ENCODE results near the gene FYN.
A peak's percentile ranks its signal among the peaks of the same experiment; 100 is the strongest.

FYN gene

DNA sequence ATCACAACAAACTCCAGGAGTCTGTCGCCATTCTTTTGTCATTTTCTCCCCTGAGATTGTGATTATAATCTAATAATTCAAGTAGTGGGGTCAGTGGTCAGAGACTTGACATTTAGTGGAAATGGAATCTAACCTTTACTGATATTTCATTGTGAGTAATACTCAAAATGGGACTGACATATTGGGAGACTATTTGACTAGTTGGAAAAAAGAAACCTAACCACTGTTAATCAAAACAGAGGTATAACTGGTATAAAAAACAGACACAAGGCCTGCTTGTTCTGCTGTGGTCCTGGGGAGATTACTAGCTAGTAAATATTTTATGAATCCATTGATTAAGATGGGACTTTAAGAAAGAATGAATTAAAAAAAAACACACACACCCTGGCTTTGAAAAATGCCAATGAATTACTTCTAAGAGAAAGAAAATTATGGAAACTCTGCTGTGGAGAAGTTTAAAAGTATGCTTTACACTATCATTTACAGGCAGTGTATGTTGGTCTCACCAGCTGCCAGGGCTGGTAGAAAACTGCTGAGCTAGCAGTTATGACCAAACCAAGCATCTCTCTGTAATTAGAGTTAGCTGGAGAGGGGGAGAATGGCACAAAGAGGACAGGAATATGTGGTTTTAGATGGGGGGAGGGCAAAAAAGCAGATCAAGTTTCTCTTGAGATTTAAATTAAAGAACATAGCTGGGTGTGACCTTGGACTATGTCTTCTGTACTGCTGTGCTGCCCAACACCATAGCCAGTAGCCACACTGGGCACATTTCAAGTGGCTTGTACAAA lies 103.7 kb downstream of the FYN start:
- no peak for DNase-seq (ENCODE audit: low spot score)

DNA sequence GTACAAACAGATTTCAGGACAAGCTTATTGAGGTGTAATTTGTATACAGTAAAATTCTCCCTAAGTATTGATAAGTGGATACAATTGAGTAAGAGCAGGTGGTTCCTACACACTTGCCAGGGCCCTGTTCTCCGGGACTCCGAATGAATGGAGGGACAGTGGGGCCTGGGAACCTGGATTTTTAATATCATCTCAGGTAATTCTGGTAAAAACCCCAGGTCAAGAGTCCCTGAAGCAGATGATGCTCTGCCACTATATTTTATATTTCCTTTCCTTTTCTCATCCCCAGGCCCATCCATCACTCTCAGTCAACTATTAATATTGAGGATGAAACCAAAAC lies 104.9 kb downstream of the FYN start:
- DNase-seq (ENCODE audit: low spot score) = no peak

DNA sequence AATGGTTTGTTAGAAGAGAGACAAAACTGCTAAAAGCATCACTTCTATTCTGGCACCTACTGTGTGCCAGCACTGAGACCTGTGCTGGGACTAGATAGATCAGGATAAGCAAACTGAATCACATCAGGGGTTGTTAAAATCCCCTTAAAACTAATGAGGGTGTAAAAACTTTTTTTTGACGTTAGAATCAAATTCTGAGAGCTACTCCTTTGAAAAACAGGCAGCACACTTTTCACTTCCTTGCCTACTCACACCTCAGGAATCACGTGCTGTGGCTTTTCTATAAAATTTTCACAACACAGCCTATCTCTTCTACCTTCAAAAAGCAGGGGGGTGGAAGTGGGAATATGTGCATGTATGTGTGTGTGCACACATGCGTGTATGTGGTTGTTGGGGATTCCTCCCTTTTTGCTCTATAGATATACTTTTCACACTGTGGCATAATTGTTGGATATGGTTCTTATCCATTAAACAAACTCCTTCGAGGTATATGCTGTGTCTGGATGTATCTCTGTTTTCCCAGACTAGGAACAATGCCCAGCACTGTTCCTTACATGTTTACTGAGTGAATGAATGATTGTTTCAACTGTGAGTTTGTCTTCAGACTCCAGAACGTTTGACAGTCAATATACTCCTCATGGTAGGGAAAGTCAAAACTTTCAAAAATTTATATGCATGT lies 105.4 kb downstream of the FYN start:
- DNase-seq (ENCODE audit: low spot score) = no peak

DNA sequence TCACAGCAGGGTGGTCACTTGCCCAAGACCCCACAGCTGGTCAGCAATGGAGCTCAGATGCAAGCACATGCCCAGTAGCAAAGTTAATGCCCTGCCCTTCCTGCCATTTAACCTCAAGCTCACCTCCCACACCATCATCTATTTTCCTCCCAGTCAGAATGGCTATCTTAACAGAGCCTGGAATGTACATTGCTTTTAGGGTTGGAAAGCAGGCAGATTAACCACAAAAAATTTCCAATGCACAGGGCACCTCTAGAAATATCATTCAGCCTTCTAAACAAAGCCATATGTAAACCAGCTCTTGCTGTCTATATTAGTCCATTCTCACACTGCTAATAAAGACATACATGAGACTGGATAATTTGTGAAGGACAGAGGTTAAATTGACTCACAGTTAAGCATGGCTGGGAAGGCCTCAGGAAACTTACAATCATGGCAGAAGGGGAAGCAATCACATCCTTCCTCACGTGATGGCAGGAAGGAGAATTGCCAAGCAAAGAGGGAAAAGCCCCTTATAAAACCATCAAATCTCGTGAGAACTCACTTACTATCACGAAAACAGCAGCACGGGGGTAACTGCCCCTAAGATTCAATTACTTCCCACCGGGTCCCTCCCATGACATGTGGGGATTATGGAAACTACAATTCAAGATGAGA lies 106.9 kb downstream of the FYN start:
- DNase-seq (ENCODE audit: low spot score) = no peak

DNA sequence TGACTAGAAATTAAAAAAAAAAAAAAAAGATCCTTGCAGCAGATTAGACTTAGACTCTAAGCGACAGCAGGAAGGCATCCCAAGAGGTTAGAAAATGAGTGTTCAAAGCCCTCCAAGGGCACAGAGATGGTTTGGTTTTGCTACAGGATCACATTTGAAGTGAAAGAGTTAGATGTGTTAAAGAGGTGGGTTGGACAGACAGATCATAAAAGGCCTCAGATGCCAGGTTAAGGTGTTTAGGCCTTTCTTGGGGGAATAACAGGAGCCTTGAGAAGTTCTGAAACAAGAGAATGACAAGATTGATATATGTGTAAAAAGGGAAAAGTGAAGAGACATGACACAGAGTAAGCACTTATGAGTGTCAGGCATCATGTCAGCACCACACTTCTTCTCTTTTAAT lies 107.5 kb downstream of the FYN start:
- no peak for DNase-seq (ENCODE audit: low spot score)

DNA sequence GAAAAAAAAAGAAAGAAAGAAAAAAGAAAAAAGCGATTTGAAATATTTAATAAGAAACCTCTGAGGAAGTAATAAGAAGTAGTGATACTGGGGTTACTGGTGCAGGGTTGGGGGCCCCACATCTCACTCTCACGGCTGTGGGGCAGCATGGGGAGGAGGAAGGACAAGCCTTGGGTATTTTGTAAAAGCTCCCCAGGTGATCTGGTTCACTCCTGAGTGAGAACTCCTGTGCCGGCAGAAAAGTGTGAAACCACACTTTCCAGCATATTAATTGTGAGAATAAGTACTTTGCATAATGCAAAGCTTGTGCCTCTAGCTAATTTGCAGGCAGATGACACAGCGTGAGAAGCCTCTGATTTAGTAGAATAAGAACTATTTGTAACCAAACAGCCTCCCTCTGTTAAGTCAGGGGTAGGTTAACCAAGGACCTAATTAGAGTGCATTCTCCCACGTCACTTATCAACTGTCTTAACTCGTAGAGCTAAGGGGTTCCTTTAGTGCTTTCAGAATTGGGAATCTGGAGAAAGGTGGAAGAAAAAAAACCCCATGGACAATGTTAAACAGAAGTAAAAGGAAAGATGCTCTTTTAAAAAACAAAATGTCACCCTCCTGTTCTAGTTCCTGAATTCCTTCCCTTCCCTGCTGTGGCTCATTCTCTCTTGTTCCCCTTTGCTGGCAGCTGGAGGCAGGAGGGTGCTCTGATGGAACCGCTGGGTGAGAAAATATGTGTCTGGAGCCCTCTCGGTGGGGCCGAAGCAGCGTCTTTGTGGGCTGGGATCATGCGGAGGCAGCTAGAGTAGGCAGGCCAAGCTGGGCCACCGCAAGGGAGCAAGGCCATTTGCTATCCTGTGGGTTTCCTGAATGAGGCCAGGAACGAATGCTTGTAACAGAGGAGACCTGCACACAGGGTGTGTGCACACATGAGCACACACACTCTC lies 108.7 kb downstream of the FYN start:
- no peak for DNase-seq (ENCODE audit: low spot score)

DNA sequence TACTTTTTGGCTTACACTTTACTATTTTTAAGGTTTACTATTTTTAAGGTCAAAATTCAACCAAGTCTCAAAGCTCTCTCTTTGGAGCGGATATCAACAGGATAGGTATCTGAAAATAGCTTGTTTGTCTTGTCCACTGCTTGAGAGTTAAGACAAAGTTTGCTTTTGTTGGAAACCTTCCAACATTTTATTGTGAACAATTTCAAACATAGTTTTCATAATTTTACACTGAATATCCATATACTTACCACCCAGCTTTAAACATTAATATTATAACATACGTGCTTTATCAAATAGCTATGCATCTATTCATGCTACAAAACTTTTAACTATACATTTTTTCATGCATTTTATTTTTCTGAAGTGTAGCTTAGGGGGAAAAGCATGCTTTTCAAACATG lies 109.9 kb downstream of the FYN start:
- DNase-seq (ENCODE audit: low spot score) = no peak

DNA sequence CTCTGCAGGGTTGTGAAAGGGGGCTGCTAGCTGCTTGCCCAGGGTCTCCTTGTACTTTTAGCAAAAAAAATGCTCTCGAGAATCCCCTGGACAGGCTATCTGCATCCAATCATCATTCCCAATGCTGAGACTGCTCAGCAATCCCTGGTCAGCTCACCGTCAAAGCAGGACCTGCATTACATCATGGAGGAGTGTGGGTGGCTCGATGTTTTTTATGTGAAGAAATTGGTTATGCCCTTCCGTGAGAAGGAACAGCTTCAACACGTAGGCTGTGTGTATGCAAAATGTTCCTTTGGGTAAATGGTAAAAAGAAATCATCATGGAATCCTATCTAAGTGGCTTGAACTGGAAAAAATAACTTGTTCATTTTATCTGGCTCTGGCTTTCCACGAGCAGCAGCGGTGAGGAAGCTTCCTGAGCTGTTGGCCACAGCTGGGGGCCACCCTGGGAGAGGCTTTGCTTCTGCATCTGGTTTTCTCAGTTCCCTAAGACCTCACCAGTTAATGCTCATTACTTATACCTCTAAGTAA lies 111.4 kb downstream of the FYN start:
- no peak for DNase-seq (ENCODE audit: low spot score)

DNA sequence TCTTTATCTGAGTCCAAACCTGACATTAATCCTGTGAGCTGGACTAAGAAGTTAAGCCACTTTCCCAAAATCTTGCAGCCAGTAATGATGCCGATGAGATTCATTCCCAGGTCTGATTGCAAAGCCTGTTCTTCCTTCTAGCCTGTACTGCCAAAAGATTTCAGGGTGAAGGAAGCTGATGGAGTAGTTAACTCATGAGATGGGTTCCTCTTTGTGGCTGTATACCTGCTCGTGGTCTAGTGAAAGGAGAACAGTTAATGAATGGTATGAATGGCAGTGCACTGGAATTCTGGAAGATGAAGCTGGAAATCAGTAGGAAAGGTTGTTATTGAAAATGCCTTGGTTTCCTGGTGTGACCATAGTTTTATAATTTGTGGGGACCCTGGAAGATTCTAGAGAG lies 112.0 kb downstream of the FYN start:
- no peak for DNase-seq (ENCODE audit: low spot score)

DNA sequence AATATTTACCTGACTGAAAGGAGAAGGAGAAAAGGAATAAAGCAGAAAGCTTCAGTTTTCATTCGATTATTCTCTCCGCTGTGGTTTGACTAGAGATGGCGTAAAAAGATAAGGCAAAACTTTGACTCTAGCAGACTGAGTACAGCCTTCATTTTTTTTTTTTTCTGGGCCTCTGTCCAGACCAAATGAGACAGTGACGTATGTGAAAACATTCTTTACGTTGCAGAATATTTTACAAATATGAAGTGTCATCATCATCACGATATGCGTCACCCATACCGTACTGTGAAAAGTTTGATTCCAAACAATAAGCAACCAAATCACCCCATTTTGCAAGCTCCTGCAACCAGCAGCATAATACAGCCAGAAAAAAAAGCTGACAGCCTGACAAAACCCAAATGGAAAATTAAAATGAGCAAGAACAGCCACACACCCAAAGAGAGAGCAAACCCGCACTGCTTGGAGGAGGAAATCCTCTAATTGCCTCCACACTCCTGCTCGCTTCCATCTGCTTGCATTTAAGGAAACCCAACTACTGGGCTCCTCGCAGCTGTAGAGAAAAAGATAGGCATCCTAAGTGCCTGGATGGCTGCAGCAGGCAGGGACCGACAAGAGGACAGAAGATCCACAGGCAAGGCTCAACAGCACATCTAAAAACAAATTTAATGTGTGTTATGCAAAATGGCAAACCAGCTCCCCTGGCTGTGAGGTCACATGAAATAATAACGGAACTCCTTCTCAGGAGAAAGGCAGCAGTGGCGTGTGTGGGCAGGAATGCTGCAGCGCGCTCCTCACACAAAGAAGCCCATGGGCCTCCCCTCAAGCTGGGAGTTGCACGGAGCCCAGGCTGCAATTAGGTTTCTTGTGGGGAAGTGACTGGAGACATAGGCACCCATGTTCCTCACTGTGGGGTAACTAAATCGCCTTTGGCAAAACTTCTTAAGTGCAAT lies 113.1 kb downstream of the FYN start:
- DNase-seq (ENCODE audit: low spot score) = peak; percentile 78

DNA sequence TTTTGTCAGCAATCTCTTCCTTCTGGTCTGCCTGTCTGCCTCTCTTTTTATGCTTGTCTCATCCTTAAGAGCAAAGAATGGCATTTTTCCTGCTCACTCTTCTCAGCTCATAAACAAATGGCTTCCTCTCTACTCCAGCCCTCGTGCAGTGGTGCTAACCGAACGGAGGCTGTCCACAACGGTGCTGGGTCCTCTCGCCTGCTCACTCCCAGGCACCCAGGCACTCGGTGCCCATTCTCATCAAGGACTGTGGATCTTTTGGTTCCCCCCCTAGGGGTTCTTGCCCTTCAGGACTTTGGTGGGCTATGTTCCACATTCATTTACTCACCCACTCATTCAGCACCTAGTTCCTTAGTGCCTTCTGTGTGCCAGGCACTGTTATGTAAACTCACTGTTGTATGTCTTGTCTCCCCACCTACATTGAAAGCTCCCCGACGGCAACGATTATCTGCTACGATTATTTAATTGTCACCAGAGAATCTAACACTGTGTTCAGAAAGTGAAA lies 113.9 kb downstream of the FYN start:
- DNase-seq (ENCODE audit: low spot score) = no peak

DNA sequence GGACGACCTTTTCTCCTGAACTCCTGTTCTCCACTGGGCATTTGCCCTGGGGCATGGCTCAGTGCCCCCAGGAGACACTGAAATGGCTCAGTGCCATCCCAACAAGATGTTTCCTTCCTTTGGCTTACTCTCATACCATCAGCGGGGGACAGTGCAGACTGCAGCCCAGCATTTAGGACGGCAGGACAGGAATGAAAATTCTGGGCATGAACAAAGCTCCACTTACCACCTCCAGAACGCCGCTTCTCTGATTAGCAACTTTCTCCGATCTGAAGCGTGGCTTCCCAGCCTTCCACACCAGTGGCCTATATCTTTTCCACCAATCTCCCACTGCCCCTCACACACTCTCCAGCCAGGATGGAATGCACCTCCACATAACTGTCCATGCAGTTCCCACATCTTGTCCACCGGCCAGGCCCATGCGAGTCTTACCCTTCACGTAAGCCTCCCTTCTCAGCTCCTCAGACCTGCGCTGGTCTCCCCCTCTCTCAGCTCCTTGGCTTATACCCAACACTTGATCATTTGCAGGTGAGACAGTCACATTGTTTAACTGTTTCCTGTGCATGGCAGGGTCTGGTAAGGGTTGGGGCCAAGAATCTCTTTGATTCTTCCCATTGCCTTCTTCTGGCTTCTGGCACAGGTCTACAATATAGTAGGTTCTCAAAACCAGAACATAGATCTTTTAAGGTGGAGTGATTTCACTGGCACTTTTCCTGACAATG lies 114.5 kb downstream of the FYN start:
- DNase-seq (ENCODE audit: low spot score) = no peak

DNA sequence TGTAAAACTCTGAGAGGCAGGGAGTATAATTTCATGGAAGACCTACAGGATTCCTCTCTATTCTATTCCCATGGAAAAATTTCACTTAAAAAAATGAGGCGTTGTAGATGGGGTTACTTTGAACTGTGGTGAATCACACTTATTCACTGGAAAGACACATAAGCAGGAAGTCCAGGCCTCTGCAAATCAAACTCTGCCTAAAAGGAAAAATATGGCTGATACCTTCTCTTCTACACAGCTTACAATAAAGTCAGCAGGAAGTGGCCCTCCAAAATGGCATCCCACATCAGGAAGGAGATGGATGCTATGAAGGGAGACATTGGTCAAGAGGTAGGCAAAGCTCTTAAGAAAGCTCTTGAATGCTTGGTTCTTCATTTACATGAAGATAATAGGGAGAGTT lies 115.9 kb downstream of the FYN start:
- no peak for DNase-seq (ENCODE audit: low spot score)

DNA sequence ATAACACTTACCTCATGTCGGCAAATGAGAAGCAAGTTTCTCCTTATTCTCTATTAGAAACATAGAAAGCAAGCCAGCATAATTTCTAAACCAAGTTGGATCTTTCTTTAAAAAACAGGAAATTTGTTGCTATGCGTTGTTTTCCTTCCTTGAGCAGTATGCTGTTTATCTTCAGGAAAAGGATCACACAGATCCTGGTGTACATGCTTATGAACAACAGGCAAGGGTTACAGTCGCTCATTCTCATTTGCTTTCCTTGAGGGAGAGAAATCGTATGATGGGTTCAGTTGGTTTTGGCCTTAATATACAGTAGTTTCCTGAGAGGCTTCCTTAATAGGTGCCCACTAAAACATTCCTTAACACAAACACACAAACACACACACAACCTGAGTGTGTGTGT lies 118.8 kb downstream of the FYN start:
- DNase-seq (ENCODE audit: low spot score) = no peak

DNA sequence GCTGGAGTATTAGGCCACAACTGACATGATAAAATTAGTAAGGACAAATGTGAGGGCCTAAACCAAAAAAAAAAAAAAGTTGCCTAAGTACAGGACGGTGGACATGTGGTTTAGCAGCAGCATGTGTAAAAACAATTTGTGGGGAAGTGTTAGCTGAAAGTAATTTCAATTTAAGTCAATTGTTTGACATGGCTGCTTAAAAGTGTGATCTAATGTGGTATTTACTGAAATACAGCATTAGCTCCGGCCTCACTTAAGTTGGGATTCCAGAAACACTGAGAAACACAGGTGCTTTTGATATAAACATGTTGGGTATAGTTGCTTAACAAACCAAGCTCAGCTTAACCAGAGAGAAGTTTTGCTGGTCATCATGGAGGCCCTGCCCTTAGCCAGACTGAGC lies 119.7 kb downstream of the FYN start:
- no peak for DNase-seq (ENCODE audit: low spot score)

DNA sequence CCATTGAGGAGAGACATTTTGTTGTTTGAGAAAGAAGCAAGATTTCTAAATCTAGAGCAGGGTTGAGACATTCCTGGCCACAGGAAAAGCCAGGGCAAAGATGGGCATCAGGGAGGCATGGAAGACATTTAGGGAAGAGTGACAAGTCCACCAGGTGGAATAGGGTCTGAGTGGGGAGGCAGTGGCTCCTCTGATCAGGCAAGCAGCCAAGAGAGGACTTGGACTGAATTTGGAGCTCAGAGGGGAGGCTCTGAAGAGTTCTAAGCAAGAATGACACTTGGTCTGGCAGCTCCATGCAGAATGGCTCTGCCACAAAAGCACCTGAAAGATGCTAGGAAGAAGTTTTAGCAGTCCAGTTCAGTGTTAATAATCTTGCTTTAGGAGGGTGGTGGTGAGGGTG lies 120.8 kb downstream of the FYN start:
- no peak for DNase-seq (ENCODE audit: low spot score)

DNA sequence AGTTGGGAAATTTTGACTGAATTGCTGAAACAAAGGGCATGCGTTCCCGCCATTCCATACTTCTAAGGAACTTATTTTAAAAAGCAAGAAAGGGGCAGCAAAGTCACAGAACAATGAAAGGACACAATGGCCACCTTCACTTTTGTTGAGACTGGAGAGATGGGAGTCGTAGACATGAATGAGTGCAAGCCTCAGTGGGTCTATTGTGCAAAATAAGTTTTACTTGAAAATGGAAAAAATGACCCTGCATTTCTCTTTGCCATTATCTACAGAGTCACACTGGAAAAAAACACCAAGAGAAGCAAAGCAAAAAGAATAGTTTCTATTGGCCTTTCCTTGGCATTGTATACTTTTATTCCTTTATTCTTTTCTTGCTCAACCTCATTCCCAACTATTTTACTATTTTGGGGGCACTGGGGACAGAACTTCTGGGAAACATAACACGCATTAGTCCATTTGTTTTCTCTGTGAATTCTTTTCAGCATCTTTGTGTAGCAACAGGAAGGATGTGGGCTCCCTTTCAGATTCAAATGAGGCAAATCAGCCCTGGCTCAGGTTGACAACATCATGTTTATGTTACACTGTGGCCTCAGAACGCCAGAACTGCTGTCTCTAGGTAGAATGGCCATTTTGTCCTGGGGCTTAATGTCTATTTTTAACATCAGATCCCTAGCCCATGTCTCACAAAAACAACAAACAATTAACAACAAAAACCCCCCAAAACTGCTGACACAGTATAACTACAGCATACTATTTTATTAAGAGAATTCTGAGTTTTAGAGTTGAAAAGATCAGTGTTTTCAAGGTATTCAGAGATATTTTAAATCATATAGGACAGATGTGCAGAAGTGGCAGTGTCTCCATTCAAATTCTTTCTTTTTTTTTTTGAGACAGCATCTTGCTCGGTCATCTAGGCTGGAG lies 122.2 kb downstream of the FYN start:
- DNase-seq (ENCODE audit: low spot score) = no peak

DNA sequence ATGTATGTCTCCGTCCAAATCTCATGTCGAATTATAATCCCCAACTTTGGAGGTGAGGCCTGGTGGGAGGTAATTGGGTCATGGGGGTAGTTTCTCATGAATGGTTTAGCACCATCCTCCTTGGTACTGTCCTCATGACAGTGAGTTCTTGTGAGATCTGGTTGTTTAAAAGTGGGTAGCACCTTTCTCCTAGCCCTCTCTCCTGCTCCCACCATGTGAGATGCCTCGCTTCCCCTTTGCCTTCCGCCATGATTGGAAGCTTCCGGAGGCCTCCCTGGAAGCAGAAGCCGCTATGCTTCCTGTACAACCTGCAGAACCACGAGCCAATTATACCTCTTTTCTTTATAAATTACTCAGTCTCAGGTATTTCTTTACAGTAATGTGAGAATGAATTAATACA lies 123.1 kb downstream of the FYN start:
- DNase-seq (ENCODE audit: low spot score) = no peak

DNA sequence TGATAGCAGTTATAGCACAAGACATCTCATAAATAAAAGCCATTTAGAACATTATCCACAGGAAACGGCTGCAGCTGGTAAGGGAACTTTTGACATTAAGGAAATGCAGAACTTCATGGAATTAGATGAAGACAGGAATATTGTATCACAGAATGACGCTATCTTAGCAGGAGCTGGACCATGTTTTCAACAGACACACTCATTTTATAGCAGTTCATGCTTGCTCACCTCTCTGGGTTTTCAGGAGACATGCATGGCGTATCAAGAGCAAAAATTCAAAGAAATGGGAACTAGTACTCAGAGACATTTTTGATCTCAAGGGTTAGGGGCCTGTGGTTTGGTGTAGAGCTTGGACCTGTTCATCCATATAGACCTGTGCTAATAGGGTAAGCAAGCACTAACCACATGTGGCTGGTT lies 125.0 kb downstream of the FYN start:
- DNase-seq (ENCODE audit: low spot score) = no peak

Data from left forelimb (tissue), 1 donor.